ENCODE data around the gene FGD3. TPM values are rescaled to one million over a fixed set of nuclear protein-coding genes. Genes with fewer than 3 reads are reported as not detected.

The FGD3 gene
- total RNA-seq, 2 donors from 2014 or later, result 6.2 to 11.0 TPM

GRCh38 chr9:92971776-92972175, 24.5 kb downstream of the FGD3 start:
- TF ChIP-seq POLR2A (IDR thresholded peaks at IDR 0.05) (no peak), POLR2AphosphoS5 (IDR thresholded peaks at IDR 0.05) (no peak)
- TF ChIP-seq, protein P1, sequence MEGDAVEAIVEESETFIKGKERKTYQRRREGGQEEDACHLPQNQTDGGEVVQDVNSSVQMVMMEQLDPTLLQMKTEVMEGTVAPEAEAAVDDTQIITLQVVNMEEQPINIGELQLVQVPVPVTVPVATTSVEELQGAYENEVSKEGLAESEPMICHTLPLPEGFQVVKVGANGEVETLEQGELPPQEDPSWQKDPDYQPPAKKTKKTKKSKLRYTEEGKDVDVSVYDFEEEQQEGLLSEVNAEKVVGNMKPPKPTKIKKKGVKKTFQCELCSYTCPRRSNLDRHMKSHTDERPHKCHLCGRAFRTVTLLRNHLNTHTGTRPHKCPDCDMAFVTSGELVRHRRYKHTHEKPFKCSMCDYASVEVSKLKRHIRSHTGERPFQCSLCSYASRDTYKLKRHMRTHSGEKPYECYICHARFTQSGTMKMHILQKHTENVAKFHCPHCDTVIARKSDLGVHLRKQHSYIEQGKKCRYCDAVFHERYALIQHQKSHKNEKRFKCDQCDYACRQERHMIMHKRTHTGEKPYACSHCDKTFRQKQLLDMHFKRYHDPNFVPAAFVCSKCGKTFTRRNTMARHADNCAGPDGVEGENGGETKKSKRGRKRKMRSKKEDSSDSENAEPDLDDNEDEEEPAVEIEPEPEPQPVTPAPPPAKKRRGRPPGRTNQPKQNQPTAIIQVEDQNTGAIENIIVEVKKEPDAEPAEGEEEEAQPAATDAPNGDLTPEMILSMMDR (IDR thresholded peaks at IDR 0.05), result no peak
- no peaks in the 10 kb centered on the region for H3K27me3 ChIP-seq (replicated peaks; ENCODE audit: insufficient read depth)
- DNase-seq (ENCODE audit: low spot score), result no peak
- intact Hi-C loops (cut with DNase I), result no loop called here
- no peak overlapping the region for H3K27ac ChIP-seq
- H3K4me3 ChIP-seq, result no peak overlapping the region
- H3K36me3 ChIP-seq, result no peaks in the 10 kb centered on the region
- no peaks in the 10 kb centered on the region for H3K4me1 ChIP-seq (replicated peaks)
- WGBS, result 100% methylated on average over 1 of the region's 1 CpG
- H3K9me3 ChIP-seq, result no peaks in the 10 kb centered on the region

DNA sequence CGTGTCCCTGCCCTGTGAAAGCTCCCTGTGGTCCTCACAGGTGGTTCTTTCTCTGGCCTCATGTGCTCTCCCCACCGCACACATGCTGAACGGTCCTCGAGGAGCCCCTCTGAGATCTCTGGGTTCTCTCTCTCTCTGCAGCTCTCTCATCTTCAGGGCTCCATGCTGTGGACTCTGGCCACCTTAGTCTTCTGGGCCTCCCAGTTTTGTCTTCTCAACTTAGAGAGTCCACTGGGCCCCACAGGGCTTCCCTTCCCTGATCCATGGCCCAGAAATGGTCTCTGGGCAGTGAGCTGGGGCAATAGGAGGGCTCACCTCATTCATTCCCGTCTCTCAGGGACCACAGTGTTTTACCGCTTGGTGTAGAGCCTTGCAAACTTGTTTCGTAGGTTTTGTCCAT, 26.4 kb downstream of the FGD3 start:
- Histone ChIP-seq H3K9me3 (no peaks in the 10 kb centered on the region), H3K27me3 (replicated peaks; ENCODE audit: insufficient read depth) (no peaks in the 10 kb centered on the region), H3K36me3 (no peaks in the 10 kb centered on the region), H3K4me1 (replicated peaks) (no peaks in the 10 kb centered on the region), H3K27ac (no peak overlapping the region), H3K4me3 (no peak overlapping the region)
- DNase-seq (ENCODE audit: low spot score), result no peak
- WGBS, result 82% methylated on average over 6 of the region's 7 CpGs
- TF ChIP-seq, protein P1 (IDR thresholded peaks at IDR 0.05), result no peak
- TF ChIP-seq POLR2A (IDR thresholded peaks at IDR 0.05), result no peak
- intact Hi-C loops (cut with DNase I), result no loop called here

DNA sequence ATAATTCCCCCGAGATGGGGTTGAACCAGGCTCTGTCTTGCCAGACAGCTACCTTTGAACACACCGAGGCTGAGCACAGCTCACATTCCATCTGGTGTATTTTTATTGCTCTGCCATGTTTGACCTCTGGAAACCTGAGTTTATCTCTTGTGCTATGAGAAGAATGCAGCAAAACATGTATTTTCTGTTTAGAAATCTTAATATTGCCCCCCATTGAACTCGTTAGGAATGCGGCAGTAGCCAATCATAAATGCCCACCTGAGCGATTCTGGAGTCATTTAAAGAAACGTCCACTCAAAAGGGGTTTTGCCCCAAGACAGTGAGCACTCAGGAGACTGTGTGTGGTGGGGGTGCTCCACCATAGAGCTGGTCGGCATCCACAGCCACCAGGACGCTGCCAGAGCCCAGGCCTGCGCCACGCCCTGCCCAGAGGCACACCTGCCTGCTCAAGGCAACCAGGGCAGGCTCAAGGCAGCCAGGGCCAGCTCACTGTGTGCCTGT, 26.9 kb downstream of the FGD3 start:
- 47% methylated on average over 10 of the region's 10 CpGs for WGBS

GRCh38 chr9:92974761-92975755, 27.7 kb downstream of the FGD3 start:
- no peak for DNase-seq (ENCODE audit: low spot score)
- Histone ChIP-seq H3K4me1 (replicated peaks) (no peaks in the 10 kb centered on the region), H3K27ac (no peak overlapping the region), H3K36me3 (no peaks in the 10 kb centered on the region), H3K9me3 (no peaks in the 10 kb centered on the region), H3K4me3 (no peak overlapping the region), H3K27me3 (replicated peaks; ENCODE audit: insufficient read depth) (no peaks in the 10 kb centered on the region)
- 87% methylated on average over 22 of the region's 22 CpGs for WGBS
- TF ChIP-seq POLR2AphosphoS5 (IDR thresholded peaks at IDR 0.05) (no peak), POLR2A (IDR thresholded peaks at IDR 0.05) (no peak)
- TF ChIP-seq, protein P1 (IDR thresholded peaks at IDR 0.05), result no peak
- intact Hi-C loops (cut with DNase I), result no loop called here

More for the DNA sequence above, 26.9 kb downstream of the FGD3 start:
- H3K36me3 ChIP-seq, result no peaks in the 10 kb centered on the region
- TF ChIP-seq POLR2A (IDR thresholded peaks at IDR 0.05) (no peak), POLR2AphosphoS5 (IDR thresholded peaks at IDR 0.05) (no peak)
- TF ChIP-seq, protein P1 (IDR thresholded peaks at IDR 0.05), result no peak
- intact Hi-C loops (cut with DNase I), result no loop called here
- H3K27me3 ChIP-seq (replicated peaks; ENCODE audit: insufficient read depth), result no peaks in the 10 kb centered on the region
- no peak overlapping the region for H3K27ac ChIP-seq
- H3K4me1 ChIP-seq (replicated peaks), result no peaks in the 10 kb centered on the region
- H3K4me3 ChIP-seq, result no peak overlapping the region
- no peaks in the 10 kb centered on the region for H3K9me3 ChIP-seq
- DNase-seq (ENCODE audit: low spot score), result no peak
